ENCODE measurements around the gene CAMK2N1. TPM values are rescaled to one million over a fixed set of nuclear protein-coding genes. Genes with fewer than 3 reads are reported as not detected.

Gene CAMK2N1
- total and polyA plus RNA-seq, 2 of the 13 experiments (the other 11 are each of a cell fraction or from before 2014, with no cell fraction given), result 38.0 to 38.6 TPM

- no peak for TF ChIP-seq GLMP (CRISPR knock-in tag; IDR thresholded peaks at IDR 0.05; ENCODE audit: borderline replicate concordance)
These were observed 5.9 kb upstream of the CAMK2N1 start (continued) for GRCh38 chr1:20491866-20492265.

- peaks cover 74% of the 10 kb centered on the region for H3K4me1 ChIP-seq (ENCODE audit: insufficient read depth, low read length)
- in situ Hi-C loops (cut with HindIII; ENCODE audit: extremely low pct_ligation_motif_present, low pct_unique_long_range_greater_than_20kb), result loop anchor here (5.0 to 10.0 kb wide), 3 partner anchors 56 to 269 kb away; no protein-coding TSS in a partner anchor
- ChIA-PET POLR2A (interaction anchor here (3.4 to 4.4 kb wide), 2 partner anchors 11 to 15 kb away, joined by 14 to 24 read pairs; no protein-coding TSS in a partner anchor), CTCF (ENCODE audit: low intra/inter-chr PET ratio, low total read pairs) (interaction anchor here (5.6 kb wide), 1 partner anchor 22 kb away, joined by 73 read pairs; no protein-coding TSS in a partner anchor)
- no peaks in the 10 kb centered on the region for H3K79me2 ChIP-seq (ENCODE audit: insufficient read depth, low read length)
- no peak for FAIRE-seq
- no peak for TF ChIP-seq SRSF9 (IDR thresholded peaks at IDR 0.05; ENCODE audit: borderline replicate concordance, insufficient read depth, low read depth, low read length, poor library complexity, severe bottlenecking)
- no peak for TF ChIP-seq ZNF354B (CRISPR knock-in tag; IDR thresholded peaks at IDR 0.05)
- no peak for TF ChIP-seq ETV6 (CRISPR knock-in tag; conservative IDR thresholded peaks at IDR 0.05)
- TF ChIP-seq ZNF580 (CRISPR knock-in tag; IDR thresholded peaks at IDR 0.05; ENCODE audit: borderline replicate concordance, low read depth), result no peak
- no peak for TF ChIP-seq GLMP (CRISPR knock-in tag; IDR thresholded peaks at IDR 0.05; ENCODE audit: borderline replicate concordance)
- no peak for TF ChIP-seq ZC3H4 (CRISPR knock-in tag; IDR thresholded peaks at IDR 0.05; ENCODE audit: borderline replicate concordance)
- TF ChIP-seq ZFP90 (CRISPR knock-in tag; IDR thresholded peaks at IDR 0.05; ENCODE audit: borderline replicate concordance), result no peak
- no peak for TF ChIP-seq NPAS2 (CRISPR knock-in tag; IDR thresholded peaks at IDR 0.05; ENCODE audit: borderline replicate concordance)
- TF ChIP-seq SMYD3 (CRISPR knock-in tag; IDR thresholded peaks at IDR 0.05), result no peak
- peaks cover 0 to 10% of the 10 kb centered on the region in 2 experiments; a peak in 4 of 5 replicates for H3K27me3 ChIP-seq (ENCODE audit: control insufficient read depth in 1 of 2, insufficient read depth in 2 of 2, low read length in 2 of 2)
- H3K9ac ChIP-seq (ENCODE audit: insufficient read depth, low read depth, low read length), result no peak overlapping the region
- H3K4me2 ChIP-seq (ENCODE audit: low read depth, low read length), result peak overlapping the region; percentile 14; the same call in 1 of the 2 replicates
- no peak for DNase-seq (ENCODE audit: low spot score)
- H3K4me3 ChIP-seq (replicated peaks in 1 of 3; ENCODE audit: insufficient read depth in 1 of 3, low read depth in 2 of 3, low read length in 3 of 3), result no peak overlapping the region
- no peak overlapping the region for H3K27ac ChIP-seq (ENCODE audit: extremely low read length, insufficient read depth, low read length)
- no peaks in the 10 kb centered on the region for H3K36me3 ChIP-seq (replicated peaks in 1 of 2; ENCODE audit: control insufficient read depth in 1 of 2, insufficient read depth in 2 of 2, low read length in 2 of 2)
- ATAC-seq, result no peak
- no peaks in the 10 kb centered on the region for H4K20me1 ChIP-seq (ENCODE audit: insufficient read depth, low read length)
- BruUV-seq (replicated peaks), result no TSS peak
- intact Hi-C loops (cut with micrococcal nuclease; ENCODE audit: unreplicated experiment), result loop anchor here (5.0 kb wide), 2 partner anchors 129 to 574 kb away; no protein-coding TSS in a partner anchor
- 14% methylated on average over 2 of the region's 6 CpGs for WGBS (ENCODE audit: low lambda C conversion rate)
- no peak overlapping the region for H2AFZ ChIP-seq (ENCODE audit: low read length)
- H3K9me3 ChIP-seq (ENCODE audit: low read length), result no peaks in the 10 kb centered on the region
These were observed 5.2 kb upstream of the CAMK2N1 start for GRCh38 chr1:20491178-20491577.
